ENCODE results near the gene LARGE1.

Gene LARGE1

DNA sequence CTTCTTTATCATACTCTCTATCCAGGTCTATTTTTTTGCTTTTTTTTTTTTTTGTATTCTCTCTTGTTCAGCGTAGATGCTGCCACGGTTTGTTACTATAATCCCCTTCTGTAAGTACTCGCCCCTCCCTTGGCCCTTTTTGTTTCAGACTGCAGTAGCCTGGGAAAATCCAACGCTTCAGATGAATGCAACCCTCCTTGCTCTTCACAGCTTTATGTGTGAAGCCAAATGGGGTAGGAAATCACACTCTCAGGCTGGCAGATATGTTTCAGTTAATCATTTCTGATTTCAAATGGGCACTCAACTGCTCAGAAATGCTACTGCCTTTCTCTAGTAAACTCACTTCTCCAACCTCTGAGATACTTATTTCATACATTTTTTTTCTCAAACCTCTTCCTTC, 149.1 kb downstream of the LARGE1 start:
- no peak for DNase-seq

DNA sequence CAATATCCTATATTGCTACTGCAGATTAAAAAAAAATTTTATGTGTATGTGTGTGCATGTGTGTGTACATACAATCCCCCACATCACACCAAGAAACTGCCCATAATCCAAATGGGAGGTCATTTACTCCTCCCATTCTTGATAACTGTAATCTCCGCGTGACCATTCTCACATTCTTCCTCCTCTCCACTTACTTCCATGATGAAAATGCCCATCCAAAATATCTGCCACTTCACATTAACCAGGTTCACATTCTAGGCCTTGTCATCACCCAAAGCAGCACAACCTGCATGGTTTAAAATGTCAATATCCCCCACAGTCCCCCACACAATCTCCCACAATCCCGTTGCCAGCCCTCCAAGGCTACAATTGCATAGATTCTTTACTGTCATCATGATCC, 149.6 kb downstream of the LARGE1 start:
- no peak for DNase-seq

DNA sequence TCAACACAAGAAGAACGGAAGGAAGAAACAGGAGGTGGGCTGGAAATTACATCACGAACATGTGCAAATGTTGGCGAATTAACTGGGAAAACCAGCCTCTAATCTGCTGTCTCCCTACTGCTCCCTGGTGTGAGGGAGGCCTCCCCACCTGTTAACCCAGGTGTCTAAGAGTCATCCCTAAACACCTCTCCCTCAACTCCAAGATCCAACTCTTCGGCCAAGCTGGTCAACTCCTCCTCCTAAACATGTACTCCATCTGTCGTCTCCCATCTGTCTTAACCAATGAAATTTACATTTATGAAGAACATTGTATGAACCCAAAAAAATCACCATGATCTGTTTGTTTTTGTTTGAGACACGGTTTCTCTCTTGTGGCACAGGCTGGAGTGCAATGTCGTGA, 154.2 kb downstream of the LARGE1 start:
- DNase-seq = no peak

DNA sequence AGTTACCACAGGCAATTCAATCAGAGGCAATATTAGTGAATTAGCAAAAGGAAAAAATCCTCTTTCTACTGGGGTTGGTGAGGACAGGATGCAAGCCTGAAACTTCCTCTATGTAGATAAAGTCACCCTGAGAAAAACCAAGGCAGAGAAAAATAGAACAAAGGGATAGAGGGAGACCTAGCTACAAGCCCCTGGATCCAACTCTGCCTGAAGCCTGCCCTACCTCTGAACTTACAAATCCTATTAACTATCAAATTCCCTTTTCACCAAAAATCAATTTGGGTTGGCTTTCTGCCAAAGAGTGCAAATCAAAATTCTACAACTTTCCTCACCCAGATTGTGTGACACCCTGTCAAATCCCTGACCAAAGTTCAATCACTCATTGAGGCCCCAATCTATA, 161.3 kb downstream of the LARGE1 start:
- DNase-seq = no peak

DNA sequence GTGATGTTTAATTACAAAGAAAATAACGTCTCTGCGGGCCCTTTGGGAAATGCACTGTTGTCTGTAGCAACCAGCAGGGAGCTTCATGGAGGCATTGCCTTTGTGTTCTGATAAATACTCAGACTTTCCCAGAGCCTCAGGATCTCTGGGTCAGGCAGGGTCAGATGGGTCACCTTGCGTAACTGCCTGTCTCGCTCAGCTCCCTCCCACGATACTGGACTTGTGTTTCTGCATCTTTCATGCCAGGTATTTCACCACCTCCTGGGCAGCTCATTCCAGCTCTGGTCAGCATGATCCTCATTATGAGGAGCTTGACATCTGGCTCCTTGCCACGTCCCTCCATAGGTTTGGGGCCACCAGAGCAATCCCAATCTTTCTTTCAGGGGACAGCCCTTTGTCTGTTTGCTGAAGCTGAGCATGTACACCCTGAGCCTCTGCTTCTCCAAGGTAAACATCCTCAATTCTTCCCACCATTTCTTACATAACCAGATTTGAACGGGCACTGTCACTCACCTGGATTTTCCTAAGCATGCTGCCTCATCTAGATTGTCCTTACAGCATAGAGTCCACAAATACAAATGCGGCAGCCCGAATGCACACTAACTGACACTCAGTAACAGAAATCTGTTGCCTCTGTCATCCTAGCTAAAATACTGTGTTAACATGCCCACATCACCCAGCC, 162.3 kb downstream of the LARGE1 start:
- no peak for DNase-seq

GRCh38 chr22:33757041-33757801, 163.1 kb downstream of the LARGE1 start:
- no peak for DNase-seq

GRCh38 chr22:33756508-33756949, 163.7 kb downstream of the LARGE1 start:
- DNase-seq = no peak

GRCh38 chr22:33748714-33749113, 171.6 kb downstream of the LARGE1 start:
- no peak for DNase-seq

DNA sequence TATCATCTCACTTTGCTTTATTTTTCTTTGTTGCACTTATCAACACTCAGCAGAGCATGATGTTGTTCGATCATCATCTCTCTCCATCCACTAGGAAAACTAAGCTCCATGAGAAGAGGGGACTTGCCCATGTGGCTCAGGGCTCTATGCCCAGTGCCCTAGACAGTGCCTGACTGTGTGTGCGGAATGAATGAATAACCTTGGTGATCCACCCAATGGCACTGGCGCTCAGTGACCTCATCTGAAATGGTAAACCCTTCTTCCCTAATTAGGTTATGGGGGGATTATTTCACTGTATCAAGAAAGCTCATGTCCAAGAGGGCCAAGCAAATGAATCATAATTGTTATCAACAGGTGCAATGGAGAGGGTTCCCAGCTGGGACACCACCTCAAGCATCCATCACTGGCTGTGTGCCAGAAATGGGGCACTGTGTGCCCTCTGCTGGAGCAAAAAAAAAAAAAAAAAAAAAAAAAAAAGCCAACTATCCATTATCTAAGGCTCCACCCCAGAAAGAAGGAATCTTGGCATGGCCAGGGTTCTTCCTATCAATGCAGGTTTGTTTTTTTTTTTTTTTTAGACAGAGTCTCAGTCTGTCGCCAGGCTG, 172.6 kb downstream of the LARGE1 start:
- DNase-seq = no peak

- no peak for DNase-seq
Measured at GRCh38 chr22:33747029-33747428, 173.2 kb downstream of the LARGE1 start.

GRCh38 chr22:33746501-33746928, 173.8 kb downstream of the LARGE1 start:
- DNase-seq = no peak

- no peak for DNase-seq
Measured at GRCh38 chr22:33745501-33745900, 174.8 kb downstream of the LARGE1 start.

DNA sequence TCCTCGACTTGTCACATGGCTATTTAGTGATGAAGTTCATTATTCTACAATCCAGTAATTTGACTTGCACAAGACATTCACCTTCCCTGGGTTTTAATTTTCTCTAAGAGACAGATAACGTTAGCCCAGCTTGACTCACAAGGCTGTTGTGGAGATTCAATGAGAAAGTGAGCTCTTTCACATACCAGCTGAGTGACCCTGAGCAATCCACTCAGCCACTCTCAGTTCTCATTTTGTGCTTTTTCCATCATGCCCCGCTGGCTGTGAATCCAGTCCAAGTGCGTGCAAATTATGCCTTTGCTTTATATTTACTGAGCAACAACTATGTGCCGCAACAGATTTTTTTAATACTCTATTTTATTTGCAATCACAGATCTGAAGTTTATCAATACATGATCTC, 176.5 kb downstream of the LARGE1 start:
- DNase-seq = no peak

- DNase-seq = no peak
Measured at GRCh38 chr22:33741025-33741424, 179.3 kb downstream of the LARGE1 start.

- no peak for DNase-seq
Measured at GRCh38 chr22:33739516-33739915, 180.8 kb downstream of the LARGE1 start.

- DNase-seq = no peak
Measured at GRCh38 chr22:33737662-33738061, 182.6 kb downstream of the LARGE1 start.

GRCh38 chr22:33735978-33736377, 184.3 kb downstream of the LARGE1 start:
- DNase-seq = no peak

DNA sequence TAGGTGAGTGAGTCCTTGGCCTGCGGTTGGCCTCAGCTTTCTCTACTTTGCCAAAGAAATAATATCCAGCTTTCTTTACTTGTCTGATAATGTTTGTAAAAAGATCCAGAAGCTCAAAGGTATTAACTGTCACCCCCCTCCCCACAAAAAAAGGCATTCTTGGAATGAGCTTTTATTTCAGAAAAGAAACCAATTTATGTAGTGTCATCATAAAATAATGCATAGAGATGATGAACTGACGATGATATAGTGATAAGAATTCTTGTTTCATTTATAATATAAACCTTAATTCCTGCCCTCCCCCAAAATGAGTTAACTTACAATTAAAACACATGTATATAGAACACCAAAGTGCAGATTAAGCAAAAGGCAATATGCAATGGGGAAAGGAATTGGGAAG, 191.4 kb downstream of the LARGE1 start:
- no peak for DNase-seq

- DNase-seq = no peak
Measured at GRCh38 chr22:33726294-33726734, 194.0 kb downstream of the LARGE1 start.

DNA sequence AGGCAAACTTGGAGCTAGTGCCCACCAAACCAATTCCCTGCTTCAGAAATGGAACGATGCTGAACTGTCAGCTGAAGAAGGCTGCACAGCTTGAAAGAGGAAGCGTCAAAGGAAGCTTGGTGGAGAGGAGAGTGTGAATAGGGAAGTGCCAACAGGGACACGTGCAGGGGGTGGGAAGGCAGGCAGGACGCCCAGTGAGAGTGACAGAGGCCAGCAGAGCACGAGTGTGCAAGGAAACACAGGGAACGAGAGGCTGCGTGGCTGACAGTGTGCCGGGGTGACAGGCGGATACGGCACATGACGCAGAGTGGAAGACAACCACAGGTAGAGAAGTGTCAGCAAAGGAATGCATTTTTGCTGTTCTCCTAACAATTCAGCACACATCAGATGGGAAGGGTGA, 196.4 kb downstream of the LARGE1 start:
- DNase-seq = no peak

GRCh38 chr22:33722816-33723215, 197.5 kb downstream of the LARGE1 start:
- no peak for DNase-seq

DNA sequence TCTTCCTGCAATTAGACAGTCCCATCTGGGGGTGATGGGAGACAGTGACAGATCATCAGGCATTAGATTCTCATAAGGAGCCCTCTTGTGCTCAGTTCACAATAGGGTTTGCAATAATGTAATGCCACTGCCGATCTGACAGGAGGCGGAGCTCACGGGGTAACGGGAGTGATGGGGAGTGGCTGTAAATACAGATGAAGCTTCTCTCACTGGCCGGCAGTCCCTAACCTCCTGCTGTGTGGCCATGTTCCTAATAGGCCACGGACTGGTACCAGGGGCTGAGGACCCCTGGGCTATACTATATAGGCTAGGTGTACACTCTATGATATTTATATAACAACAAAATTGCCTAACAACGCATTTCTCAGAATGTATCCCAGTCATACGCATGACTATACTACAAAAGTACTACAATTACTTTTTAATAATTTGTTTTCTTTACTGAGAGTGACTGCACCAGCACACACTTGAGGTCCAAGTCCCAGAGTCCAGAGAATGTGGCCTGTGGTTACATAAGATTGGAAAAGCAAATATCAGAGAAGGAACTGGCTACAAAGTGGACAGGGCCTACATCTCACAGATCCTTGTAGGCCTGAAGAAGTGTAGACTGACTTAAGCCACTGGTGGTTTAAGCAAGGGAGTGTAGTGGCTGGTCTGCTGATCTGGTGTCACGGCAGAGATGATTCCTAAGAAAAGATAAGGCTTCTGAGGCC, 200.0 kb downstream of the LARGE1 start:
- no peak for DNase-seq

DNA sequence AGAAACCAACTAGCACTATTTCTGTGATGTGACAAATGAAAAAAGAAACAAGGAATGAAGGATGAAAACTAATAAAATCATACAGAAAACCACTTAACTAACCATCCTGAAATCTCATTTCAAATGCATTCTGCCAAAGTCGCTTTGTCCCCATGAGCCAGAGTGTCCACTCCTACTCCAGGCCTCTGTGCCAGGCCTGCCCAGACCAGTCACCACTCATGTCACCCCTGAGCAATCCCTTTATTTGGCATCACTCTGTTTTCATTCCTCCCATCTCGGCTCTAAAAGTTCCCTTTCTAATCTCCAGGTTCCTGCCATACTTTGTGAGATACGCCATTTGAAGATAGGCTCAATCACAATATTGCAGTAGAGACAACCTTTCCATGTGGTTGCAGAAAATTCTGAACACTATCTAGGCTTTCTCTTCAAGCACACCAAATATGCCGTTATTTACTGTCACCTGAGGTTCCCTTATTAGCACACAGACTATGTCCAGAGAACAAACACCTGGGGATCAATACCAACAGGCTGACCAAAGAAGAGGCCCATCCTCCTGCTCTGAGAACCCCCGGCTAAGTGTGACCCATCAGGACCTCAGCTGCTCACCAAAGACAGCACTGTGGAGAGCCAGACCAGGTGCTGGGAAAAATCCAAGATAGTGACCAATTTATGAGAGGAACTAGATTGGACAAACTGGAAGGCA, 202.4 kb downstream of the LARGE1 start:
- DNase-seq = no peak

Data from activated T-cell treated with anti-CD3 and anti-CD28 coated beads, Interleukin-2, amount 50 U/mL, for 48 hours (primary cell).